Left lung (tissue), 10 donors: Measurements from ENCODE around the gene DNM3. TPM values are rescaled to one million over a fixed set of nuclear protein-coding genes. Genes with fewer than 3 reads are reported as not detected.

Experiments
- ATAC-seq: fragments of 200-7000 bp; cut with Tn5 transposase; one replicate; pipeline ENCODE4 v1.9.1; 2020; ENCODE audit warnings: moderate library complexity
- DNase-seq, 4 donors: peaks; one replicate each; pipeline ENCODE4 v3.0.0-alpha.2; 2013 to 2020
- H3K27ac ChIP-seq, 2 donors: fragments of 200-600 bp; sonication (generic) in 1 of 2; one replicate each; pipeline versions ENCODE4 v1.5.0 to v1.8.0; 2020 to 2021
- H3K27me3 ChIP-seq, 2 donors: fragments of 200-600 bp; sonication (generic) in 1 of 2; one replicate each; pipeline versions ENCODE4 v1.5.0 to v1.8.0; 2020 to 2021
- H3K36me3 ChIP-seq, 2 donors: fragments of 200-600 bp; sonication (generic) in 1 of 2; one replicate each; pipeline versions ENCODE4 v1.5.0 to v1.8.0; 2020 to 2021
- H3K4me1 ChIP-seq, 2 donors: fragments of 200-600 bp; one replicate each; pipeline ENCODE4 v1.8.0; 2021
- H3K4me3 ChIP-seq, 2 donors: fragments of 200-600 bp; sonication (generic) in 1 of 2; one replicate each; pipeline versions ENCODE4 v1.5.0 to v1.8.0; 2020 to 2021; ENCODE audit warnings: mild to moderate bottlenecking in 1 of 2
- H3K9me3 ChIP-seq, 2 donors: fragments of 200-600 bp; sonication (generic) in 1 of 2; one replicate each; pipeline versions ENCODE4 v1.5.0 to v1.8.0; 2020 to 2021
- intact Hi-C, 2 donors: fragments of 100-400 bp; cut with DNase I; formaldehyde crosslinking; loops; one replicate each; pipeline versions ENCODE4 v1.11.2 to v1.14.2; 2022
- polyA plus RNA-seq, 6 donors: library from polyadenylated mRNA; unstranded; fragments of 120-200 nt; gene quantifications; one replicate each; pipeline ENCODE4 v1.2.1, GENCODE V29; 2013; ENCODE audit not compliant: insufficient read length in 6 of 6
- total RNA-seq, 2 donors: library from RNA; stranded (reverse); fragmentation: NEBNext Ultra II Directional; extraction: Animal tissue kit (Norgen Biotek cat#: 25700); gene quantifications; one replicate each; pipeline ENCODE4 v1.2.1, GENCODE V29; 2021
- TF ChIP-seq, protein P1 (sequence below), 2 donors: fragments of 200-600 bp; sonication (generic) in 1 of 2; IDR thresholded peaks; one replicate each; pipeline versions ENCODE4 v1.5.0 to v1.8.0; 2021; ENCODE audit warnings: antibody characterized with exemption in 2 of 2
- donor health status: DM: no; HTN: yes; CAD: no.
- donor health status: DM: no; HTN: no; CAD: no.

Gene DNM3
- total and polyA plus RNA-seq, 8 donors = 5.2 to 7.7 (median 6.3) TPM

DNA sequence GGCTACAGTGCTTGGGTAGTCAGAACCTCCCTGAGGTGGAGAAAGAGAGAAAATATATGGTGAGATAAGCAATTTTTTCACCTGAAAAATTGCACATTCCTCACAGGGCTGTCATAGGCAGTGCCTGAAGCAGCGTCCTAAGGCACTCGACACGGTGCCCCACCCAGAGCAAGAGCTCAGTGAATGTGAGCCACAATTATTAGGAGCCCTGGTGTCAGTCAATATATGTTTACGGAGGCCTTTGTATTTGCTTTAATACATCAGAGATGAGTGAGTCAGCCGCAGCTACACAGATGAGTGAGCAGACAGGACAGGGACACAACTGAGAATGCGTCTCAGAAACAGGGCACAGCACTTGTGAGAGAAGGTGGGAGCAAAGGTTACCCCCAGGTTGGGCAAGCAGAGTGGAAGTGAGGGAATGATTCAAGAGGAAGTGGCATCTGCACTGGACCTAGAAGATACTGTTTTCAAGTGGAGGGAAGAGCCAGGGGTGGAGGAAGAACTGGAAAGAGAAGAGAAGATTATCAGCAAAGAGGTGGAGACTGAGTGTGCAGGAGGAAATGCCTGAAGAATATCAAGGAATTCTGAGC lies 607.8 kb downstream of the DNM3 start:
- H3K4me1 ChIP-seq = peaks cover 12 to 42% of the 10 kb centered on the region in 2 donors
- no peaks in the 10 kb centered on the region for H3K9me3 ChIP-seq
- no peaks in the 10 kb centered on the region for H3K36me3 ChIP-seq
- TF ChIP-seq, protein P1, sequence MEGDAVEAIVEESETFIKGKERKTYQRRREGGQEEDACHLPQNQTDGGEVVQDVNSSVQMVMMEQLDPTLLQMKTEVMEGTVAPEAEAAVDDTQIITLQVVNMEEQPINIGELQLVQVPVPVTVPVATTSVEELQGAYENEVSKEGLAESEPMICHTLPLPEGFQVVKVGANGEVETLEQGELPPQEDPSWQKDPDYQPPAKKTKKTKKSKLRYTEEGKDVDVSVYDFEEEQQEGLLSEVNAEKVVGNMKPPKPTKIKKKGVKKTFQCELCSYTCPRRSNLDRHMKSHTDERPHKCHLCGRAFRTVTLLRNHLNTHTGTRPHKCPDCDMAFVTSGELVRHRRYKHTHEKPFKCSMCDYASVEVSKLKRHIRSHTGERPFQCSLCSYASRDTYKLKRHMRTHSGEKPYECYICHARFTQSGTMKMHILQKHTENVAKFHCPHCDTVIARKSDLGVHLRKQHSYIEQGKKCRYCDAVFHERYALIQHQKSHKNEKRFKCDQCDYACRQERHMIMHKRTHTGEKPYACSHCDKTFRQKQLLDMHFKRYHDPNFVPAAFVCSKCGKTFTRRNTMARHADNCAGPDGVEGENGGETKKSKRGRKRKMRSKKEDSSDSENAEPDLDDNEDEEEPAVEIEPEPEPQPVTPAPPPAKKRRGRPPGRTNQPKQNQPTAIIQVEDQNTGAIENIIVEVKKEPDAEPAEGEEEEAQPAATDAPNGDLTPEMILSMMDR (IDR thresholded peaks at IDR 0.05) = no peak
- DNase-seq = no peak
- peak; percentile 16 for ATAC-seq
- peak overlapping the region in 1 of 2 donors; percentile 1 for H3K27ac ChIP-seq
- intact Hi-C loops = no loop called here
- no peak overlapping the region for H3K4me3 ChIP-seq
- H3K27me3 ChIP-seq = no peaks in the 10 kb centered on the region

DNA sequence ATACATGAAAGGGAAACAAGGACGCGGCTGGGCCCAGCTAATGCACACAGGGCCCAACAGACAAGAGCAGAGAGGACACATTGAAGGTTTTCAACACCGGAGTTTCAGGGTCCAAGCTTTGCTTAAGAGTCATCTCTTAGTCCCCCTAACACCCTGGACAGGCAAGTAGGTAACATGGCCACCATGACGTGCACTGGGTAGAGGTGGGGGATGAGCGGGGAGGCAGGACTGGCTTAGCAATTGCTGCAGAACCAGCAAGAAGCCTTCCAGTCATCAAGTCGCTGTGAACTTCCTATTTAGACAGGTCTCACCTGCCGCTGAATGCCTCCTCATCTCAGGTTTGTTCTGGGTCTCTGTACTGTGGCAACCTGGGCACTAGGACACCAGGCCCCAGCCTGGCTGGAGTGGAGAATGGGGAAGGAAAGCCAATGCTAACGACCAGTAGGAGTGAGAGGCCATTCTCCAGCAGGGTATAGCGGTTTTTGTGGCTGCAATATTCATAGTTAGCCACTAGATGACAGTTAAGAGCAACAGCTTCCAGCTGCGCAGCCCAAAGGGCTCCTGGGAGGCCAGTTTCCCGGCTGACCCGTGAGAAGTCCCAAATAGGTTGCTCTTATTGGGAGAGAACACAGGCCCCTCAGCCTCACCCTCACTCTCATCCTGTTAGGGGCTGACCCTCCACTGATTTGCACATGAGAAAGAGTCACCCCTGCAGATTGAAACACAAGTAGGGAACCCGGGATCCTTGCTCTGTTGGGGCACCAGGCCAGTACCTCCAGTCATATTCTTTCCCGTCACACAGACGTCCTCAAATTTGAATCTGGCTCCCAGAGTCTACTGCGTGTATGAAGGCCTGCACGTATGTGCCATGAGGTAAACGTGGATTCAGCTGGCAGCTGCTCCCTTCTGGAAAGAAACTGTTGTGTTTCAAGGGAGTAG lies 608.6 kb downstream of the DNM3 start:
- ATAC-seq (peak; percentile 87), DNase-seq (peak; percentile 42 to 80 (median 57))
- Histone ChIP-seq H3K4me1 (peaks cover 12 to 37% of the 10 kb centered on the region in 2 donors), H3K36me3 (no peaks in the 10 kb centered on the region), H3K27me3 (no peaks in the 10 kb centered on the region), H3K4me3 (no peak overlapping the region), H3K9me3 (no peaks in the 10 kb centered on the region), H3K27ac (peak overlapping the region in 1 of 2 donors; percentile 1)
- TF ChIP-seq, protein P1 (IDR thresholded peaks at IDR 0.05) = peak; percentile 84 to 93
- intact Hi-C loops = loop anchor here in 1 of 2 donors (10.0 kb wide), 1 partner anchor 265 kb away; no protein-coding TSS in a partner anchor

DNA sequence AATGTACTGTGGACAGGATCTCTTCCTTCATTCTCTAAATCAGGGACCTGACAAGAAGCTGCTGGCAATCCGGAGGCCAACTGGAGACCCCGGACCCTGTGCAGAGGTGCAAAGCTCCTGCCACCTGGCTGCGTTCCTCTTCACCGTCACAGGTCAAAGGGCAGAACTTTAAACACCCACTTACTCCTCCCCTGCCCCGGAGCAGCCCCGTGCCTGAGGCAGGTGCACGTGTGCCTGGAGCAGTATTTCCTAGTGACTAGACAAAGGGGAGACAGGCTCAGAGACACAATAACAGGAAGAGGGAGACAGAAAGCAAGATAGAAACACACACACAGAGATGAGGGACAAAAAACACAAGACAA lies 609.2 kb downstream of the DNM3 start:
- Histone ChIP-seq H3K9me3 (no peaks in the 10 kb centered on the region), H3K4me3 (no peak overlapping the region), H3K36me3 (no peaks in the 10 kb centered on the region), H3K27ac (peak overlapping the region; percentile 1 to 55), H3K4me1 (peaks cover 12 to 37% of the 10 kb centered on the region in 2 donors), H3K27me3 (no peaks in the 10 kb centered on the region)
- DNase-seq (peak in 1 of 4 donors; percentile 59), ATAC-seq (peak; percentile 7)
- intact Hi-C loops = loop anchor here in 1 of 2 donors (10.0 kb wide), 1 partner anchor 264 kb away; no protein-coding TSS in a partner anchor
- TF ChIP-seq, protein P1 (IDR thresholded peaks at IDR 0.05) = no peak

DNA sequence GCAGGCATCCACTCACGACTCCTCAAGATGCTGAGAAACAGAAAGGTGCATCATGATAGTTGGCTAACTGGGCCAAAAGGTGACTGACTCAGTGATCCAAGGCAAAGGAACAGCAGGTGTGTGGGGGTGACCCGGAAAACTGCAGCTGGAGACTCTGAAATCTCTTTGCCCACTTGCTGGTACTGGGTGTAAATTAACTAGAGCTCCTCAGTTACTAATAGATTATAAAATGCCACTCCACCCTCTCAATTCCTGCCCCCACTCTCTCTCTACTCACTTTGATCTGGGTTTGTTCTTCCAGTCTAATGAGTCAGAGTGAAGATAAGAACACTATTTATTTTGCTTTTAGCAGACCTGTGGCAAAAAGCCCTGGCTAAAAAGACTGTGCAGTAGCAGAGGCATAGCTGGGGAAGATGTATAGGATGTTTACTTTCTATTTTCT lies 609.7 kb downstream of the DNM3 start:
- ATAC-seq (peak; percentile 55), DNase-seq (peak in 1 of 4 donors; percentile 40)
- TF ChIP-seq, protein P1 (IDR thresholded peaks at IDR 0.05) = no peak
- no peaks in the 10 kb centered on the region for H3K9me3 ChIP-seq
- H3K4me3 ChIP-seq = no peak overlapping the region
- intact Hi-C loops = loop anchor here in 1 of 2 donors (10.0 kb wide), 1 partner anchor 264 kb away; no protein-coding TSS in a partner anchor
- H3K27ac ChIP-seq = peak overlapping the region in 1 of 2 donors; percentile 55
- H3K4me1 ChIP-seq = peaks cover 12 to 37% of the 10 kb centered on the region in 2 donors
- H3K27me3 ChIP-seq = no peaks in the 10 kb centered on the region
- H3K36me3 ChIP-seq = no peaks in the 10 kb centered on the region
